ENCODE data around the gene WFS1. TPM values are rescaled to one million over a fixed set of nuclear protein-coding genes. Genes with fewer than 3 reads are reported as not detected.

WFS1 gene
- total RNA-seq, 1 donor from 2014 or later = 26.0 TPM

- no peak for TF ChIP-seq CTCF (IDR thresholded peaks at IDR 0.05; ENCODE audit: insufficient read depth, low read length, poor library complexity, severe bottlenecking)
- no peak for DNase-seq (ENCODE audit: low read depth)
- Histone ChIP-seq H3K27me3 (ENCODE audit: control insufficient read depth, insufficient read depth, low read length) (no peaks in the 10 kb centered on the region), H3K36me3 (ENCODE audit: control insufficient read depth, insufficient read depth, low read length) (peaks cover 2% of the 10 kb centered on the region), H3K4me3 (ENCODE audit: low read depth, low read length) (no peak overlapping the region)
Measured at GRCh38 chr4:6283282-6283681, 13.6 kb downstream of the WFS1 start.

GRCh38 chr4:6287017-6287788 is 17.6 kb downstream of the WFS1 start:
- Histone ChIP-seq H3K36me3 (ENCODE audit: control insufficient read depth, insufficient read depth, low read length) (no peaks in the 10 kb centered on the region), H3K27me3 (ENCODE audit: control insufficient read depth, insufficient read depth, low read length) (no peaks in the 10 kb centered on the region), H3K4me3 (ENCODE audit: low read depth, low read length) (no peak overlapping the region)
- DNase-seq (ENCODE audit: low read depth) = no peak
- TF ChIP-seq CTCF (IDR thresholded peaks at IDR 0.05; ENCODE audit: insufficient read depth, low read length, poor library complexity, severe bottlenecking) = no peak

- Histone ChIP-seq H3K36me3 (ENCODE audit: control insufficient read depth, insufficient read depth, low read length) (no peaks in the 10 kb centered on the region), H3K27me3 (ENCODE audit: control insufficient read depth, insufficient read depth, low read length) (no peaks in the 10 kb centered on the region), H3K4me3 (ENCODE audit: low read depth, low read length) (no peak overlapping the region)
- no peak for TF ChIP-seq CTCF (IDR thresholded peaks at IDR 0.05; ENCODE audit: insufficient read depth, low read length, poor library complexity, severe bottlenecking)
- DNase-seq (ENCODE audit: low read depth) = no peak
Measured at GRCh38 chr4:6288342-6288741, 18.7 kb downstream of the WFS1 start.

GRCh38 chr4:6288871-6289270 is 19.2 kb downstream of the WFS1 start:
- no peaks in the 10 kb centered on the region for H3K36me3 ChIP-seq (ENCODE audit: control insufficient read depth, insufficient read depth, low read length)
- TF ChIP-seq CTCF (IDR thresholded peaks at IDR 0.05; ENCODE audit: insufficient read depth, low read length, poor library complexity, severe bottlenecking) = no peak
- no peak overlapping the region for H3K4me3 ChIP-seq (ENCODE audit: low read depth, low read length)
- DNase-seq (ENCODE audit: low read depth) = no peak
- no peaks in the 10 kb centered on the region for H3K27me3 ChIP-seq (ENCODE audit: control insufficient read depth, insufficient read depth, low read length)

GRCh38 chr4:6290256-6290655 is 20.6 kb downstream of the WFS1 start:
- TF ChIP-seq CTCF (IDR thresholded peaks at IDR 0.05; ENCODE audit: insufficient read depth, low read length, poor library complexity, severe bottlenecking) = no peak
- no peaks in the 10 kb centered on the region for H3K36me3 ChIP-seq (ENCODE audit: control insufficient read depth, insufficient read depth, low read length)
- DNase-seq (ENCODE audit: low read depth) = no peak

More at GRCh38 chr4:6290256-6290655, 20.6 kb downstream of the WFS1 start:
- Histone ChIP-seq H3K4me3 (ENCODE audit: low read depth, low read length) (no peak overlapping the region), H3K27me3 (ENCODE audit: control insufficient read depth, insufficient read depth, low read length) (no peaks in the 10 kb centered on the region)
